Measurements from ENCODE around the gene KBTBD12.

The KBTBD12 gene

GRCh38 chr3:127915937-127916493 is 983 bp downstream of the KBTBD12 start:
- H3K9me3 ChIP-seq (ENCODE audit: control insufficient read depth in 1 of 2, low read length in 2 of 2) = peaks cover 0 to 4% of the 10 kb centered on the region in 2 donors
- H3K9ac ChIP-seq (ENCODE audit: low read depth in 1 of 2, low read length in 2 of 2) = no peak overlapping the region
- H3K27me3 ChIP-seq (ENCODE audit: control insufficient read depth in 1 of 2, insufficient read depth in 2 of 2, low read length in 2 of 2) = no peaks in the 10 kb centered on the region
- H3K36me3 ChIP-seq (ENCODE audit: control insufficient read depth in 1 of 2, insufficient read depth in 2 of 2, low read length in 2 of 2) = no peaks in the 10 kb centered on the region
- H3K4me3 ChIP-seq (ENCODE audit: low read depth in 1 of 2, low read length in 2 of 2) = peak overlapping the region; percentile 67
- H3K27ac ChIP-seq (ENCODE audit: low read depth, low read length) = no peak overlapping the region
- peaks cover 9 to 16% of the 10 kb centered on the region in 2 donors for H3K4me1 ChIP-seq (ENCODE audit: control insufficient read depth in 1 of 2, insufficient read depth in 2 of 2, low read length in 2 of 2)

- Histone ChIP-seq H3K9me3 (ENCODE audit: control insufficient read depth in 1 of 2, low read length in 2 of 2) (no peaks in the 10 kb centered on the region), H3K4me1 (ENCODE audit: control insufficient read depth in 1 of 2, insufficient read depth in 2 of 2, low read length in 2 of 2) (peaks cover 0 to 6% of the 10 kb centered on the region in 2 donors), H3K9ac (ENCODE audit: low read depth in 1 of 2, low read length in 2 of 2) (no peak overlapping the region), H3K36me3 (ENCODE audit: control insufficient read depth in 1 of 2, insufficient read depth in 2 of 2, low read length in 2 of 2) (no peaks in the 10 kb centered on the region), H3K27me3 (ENCODE audit: control insufficient read depth in 1 of 2, insufficient read depth in 2 of 2, low read length in 2 of 2) (no peaks in the 10 kb centered on the region), H3K4me3 (ENCODE audit: low read depth in 1 of 2, low read length in 2 of 2) (no peak overlapping the region), H3K27ac (ENCODE audit: low read depth, low read length) (no peak overlapping the region)
These were observed 5.7 kb downstream of the KBTBD12 start for GRCh38 chr3:127920738-127921137.

GRCh38 chr3:127923611-127924010 is 8.6 kb downstream of the KBTBD12 start:
- Histone ChIP-seq H3K27me3 (ENCODE audit: control insufficient read depth in 1 of 2, insufficient read depth in 2 of 2, low read length in 2 of 2) (no peaks in the 10 kb centered on the region), H3K4me3 (ENCODE audit: low read depth in 1 of 2, low read length in 2 of 2) (no peak overlapping the region), H3K36me3 (ENCODE audit: control insufficient read depth in 1 of 2, insufficient read depth in 2 of 2, low read length in 2 of 2) (no peaks in the 10 kb centered on the region), H3K4me1 (ENCODE audit: control insufficient read depth in 1 of 2, insufficient read depth in 2 of 2, low read length in 2 of 2) (peaks cover 0 to 6% of the 10 kb centered on the region in 2 donors), H3K9ac (ENCODE audit: low read depth in 1 of 2, low read length in 2 of 2) (no peak overlapping the region), H3K27ac (ENCODE audit: low read depth, low read length) (no peak overlapping the region), H3K9me3 (ENCODE audit: control insufficient read depth in 1 of 2, low read length in 2 of 2) (no peaks in the 10 kb centered on the region)

GRCh38 chr3:127925384-127925783 is 10.4 kb downstream of the KBTBD12 start:
- Histone ChIP-seq H3K36me3 (ENCODE audit: control insufficient read depth in 1 of 2, insufficient read depth in 2 of 2, low read length in 2 of 2) (no peaks in the 10 kb centered on the region), H3K27ac (ENCODE audit: low read depth, low read length) (no peak overlapping the region), H3K4me3 (ENCODE audit: low read depth in 1 of 2, low read length in 2 of 2) (no peak overlapping the region), H3K9ac (ENCODE audit: low read depth in 1 of 2, low read length in 2 of 2) (no peak overlapping the region), H3K27me3 (ENCODE audit: control insufficient read depth in 1 of 2, insufficient read depth in 2 of 2, low read length in 2 of 2) (no peaks in the 10 kb centered on the region), H3K9me3 (ENCODE audit: control insufficient read depth in 1 of 2, low read length in 2 of 2) (no peaks in the 10 kb centered on the region), H3K4me1 (ENCODE audit: control insufficient read depth in 1 of 2, insufficient read depth in 2 of 2, low read length in 2 of 2) (peaks cover 0 to 11% of the 10 kb centered on the region in 2 donors)

GRCh38 chr3:127927829-127928604 is 13.0 kb downstream of the KBTBD12 start:
- no peaks in the 10 kb centered on the region for H3K36me3 ChIP-seq (ENCODE audit: control insufficient read depth in 1 of 2, insufficient read depth in 2 of 2, low read length in 2 of 2)
- no peaks in the 10 kb centered on the region for H3K27me3 ChIP-seq (ENCODE audit: control insufficient read depth in 1 of 2, insufficient read depth in 2 of 2, low read length in 2 of 2)
- no peaks in the 10 kb centered on the region for H3K9me3 ChIP-seq (ENCODE audit: control insufficient read depth in 1 of 2, low read length in 2 of 2)
- peaks cover 0 to 10% of the 10 kb centered on the region in 2 donors for H3K4me1 ChIP-seq (ENCODE audit: control insufficient read depth in 1 of 2, insufficient read depth in 2 of 2, low read length in 2 of 2)
- no peak overlapping the region for H3K9ac ChIP-seq (ENCODE audit: low read depth in 1 of 2, low read length in 2 of 2)
- H3K4me3 ChIP-seq (ENCODE audit: low read depth in 1 of 2, low read length in 2 of 2) = no peak overlapping the region
- no peak overlapping the region for H3K27ac ChIP-seq (ENCODE audit: low read depth, low read length)

- H3K9ac ChIP-seq (ENCODE audit: low read depth in 1 of 2, low read length in 2 of 2) = no peak overlapping the region
These were observed 14.9 kb downstream of the KBTBD12 start for GRCh38 chr3:127929818-127930413.

GRCh38 chr3:127933396-127933795 is 18.4 kb downstream of the KBTBD12 start:
- H3K9me3 ChIP-seq (ENCODE audit: control insufficient read depth in 1 of 2, low read length in 2 of 2) = no peaks in the 10 kb centered on the region
- no peaks in the 10 kb centered on the region for H3K36me3 ChIP-seq (ENCODE audit: control insufficient read depth in 1 of 2, insufficient read depth in 2 of 2, low read length in 2 of 2)
- peaks cover 0 to 10% of the 10 kb centered on the region in 2 donors for H3K4me1 ChIP-seq (ENCODE audit: control insufficient read depth in 1 of 2, insufficient read depth in 2 of 2, low read length in 2 of 2)
- no peak overlapping the region for H3K9ac ChIP-seq (ENCODE audit: low read depth in 1 of 2, low read length in 2 of 2)
- no peak overlapping the region for H3K4me3 ChIP-seq (ENCODE audit: low read depth in 1 of 2, low read length in 2 of 2)
- no peak overlapping the region for H3K27ac ChIP-seq (ENCODE audit: low read depth, low read length)
- no peaks in the 10 kb centered on the region for H3K27me3 ChIP-seq (ENCODE audit: control insufficient read depth in 1 of 2, insufficient read depth in 2 of 2, low read length in 2 of 2)

More at GRCh38 chr3:127929818-127930413, 14.9 kb downstream of the KBTBD12 start:
- peaks cover 0 to 10% of the 10 kb centered on the region in 2 donors for H3K4me1 ChIP-seq (ENCODE audit: control insufficient read depth in 1 of 2, insufficient read depth in 2 of 2, low read length in 2 of 2)
- no peaks in the 10 kb centered on the region for H3K27me3 ChIP-seq (ENCODE audit: control insufficient read depth in 1 of 2, insufficient read depth in 2 of 2, low read length in 2 of 2)
- H3K9me3 ChIP-seq (ENCODE audit: control insufficient read depth in 1 of 2, low read length in 2 of 2) = no peaks in the 10 kb centered on the region
- H3K36me3 ChIP-seq (ENCODE audit: control insufficient read depth in 1 of 2, insufficient read depth in 2 of 2, low read length in 2 of 2) = no peaks in the 10 kb centered on the region
- no peak overlapping the region for H3K27ac ChIP-seq (ENCODE audit: low read depth, low read length)
- H3K4me3 ChIP-seq (ENCODE audit: low read depth in 1 of 2, low read length in 2 of 2) = no peak overlapping the region

- no peak overlapping the region for H3K4me3 ChIP-seq (ENCODE audit: low read depth in 1 of 2, low read length in 2 of 2)
- no peak overlapping the region for H3K27ac ChIP-seq (ENCODE audit: low read depth, low read length)
- no peaks in the 10 kb centered on the region for H3K27me3 ChIP-seq (ENCODE audit: control insufficient read depth in 1 of 2, insufficient read depth in 2 of 2, low read length in 2 of 2)
- H3K9ac ChIP-seq (ENCODE audit: low read depth in 1 of 2, low read length in 2 of 2) = no peak overlapping the region
- no peaks in the 10 kb centered on the region for H3K36me3 ChIP-seq (ENCODE audit: control insufficient read depth in 1 of 2, insufficient read depth in 2 of 2, low read length in 2 of 2)
- peaks cover 0 to 3% of the 10 kb centered on the region in 2 donors for H3K4me1 ChIP-seq (ENCODE audit: control insufficient read depth in 1 of 2, insufficient read depth in 2 of 2, low read length in 2 of 2)
- peaks cover 6 to 8% of the 10 kb centered on the region in 2 donors for H3K9me3 ChIP-seq (ENCODE audit: control insufficient read depth in 1 of 2, low read length in 2 of 2)
These were observed 23.8 kb downstream of the KBTBD12 start for GRCh38 chr3:127938800-127939199.

GRCh38 chr3:127940116-127940515 is 25.1 kb downstream of the KBTBD12 start:
- no peaks in the 10 kb centered on the region for H3K27me3 ChIP-seq (ENCODE audit: control insufficient read depth in 1 of 2, insufficient read depth in 2 of 2, low read length in 2 of 2)
- H3K27ac ChIP-seq (ENCODE audit: low read depth, low read length) = no peak overlapping the region
- H3K4me1 ChIP-seq (ENCODE audit: control insufficient read depth in 1 of 2, insufficient read depth in 2 of 2, low read length in 2 of 2) = peaks cover 0 to 3% of the 10 kb centered on the region in 2 donors
- H3K9ac ChIP-seq (ENCODE audit: low read depth in 1 of 2, low read length in 2 of 2) = no peak overlapping the region
- H3K36me3 ChIP-seq (ENCODE audit: control insufficient read depth in 1 of 2, insufficient read depth in 2 of 2, low read length in 2 of 2) = no peaks in the 10 kb centered on the region
- H3K9me3 ChIP-seq (ENCODE audit: control insufficient read depth in 1 of 2, low read length in 2 of 2) = peaks cover 6 to 8% of the 10 kb centered on the region in 2 donors
- no peak overlapping the region for H3K4me3 ChIP-seq (ENCODE audit: low read depth in 1 of 2, low read length in 2 of 2)

- H3K9me3 ChIP-seq (ENCODE audit: control insufficient read depth in 1 of 2, low read length in 2 of 2) = peaks cover 6 to 8% of the 10 kb centered on the region in 2 donors
- no peaks in the 10 kb centered on the region for H3K27me3 ChIP-seq (ENCODE audit: control insufficient read depth in 1 of 2, insufficient read depth in 2 of 2, low read length in 2 of 2)
- H3K4me3 ChIP-seq (ENCODE audit: low read depth in 1 of 2, low read length in 2 of 2) = no peak overlapping the region
- no peak overlapping the region for H3K27ac ChIP-seq (ENCODE audit: low read depth, low read length)
- peaks cover 0 to 3% of the 10 kb centered on the region in 2 donors for H3K4me1 ChIP-seq (ENCODE audit: control insufficient read depth in 1 of 2, insufficient read depth in 2 of 2, low read length in 2 of 2)
- no peak overlapping the region for H3K9ac ChIP-seq (ENCODE audit: low read depth in 1 of 2, low read length in 2 of 2)
- H3K36me3 ChIP-seq (ENCODE audit: control insufficient read depth in 1 of 2, insufficient read depth in 2 of 2, low read length in 2 of 2) = no peaks in the 10 kb centered on the region
These were observed 27.6 kb downstream of the KBTBD12 start for GRCh38 chr3:127942613-127943012.
